ENCODE measurements around the gene HDAC8.
"Not testable (repeated sequence)": the region's sequence is repeated elsewhere in the genome, so short reads cannot be mapped to it uniquely, and the experiment has no call there.

The HDAC8 gene

DNA sequence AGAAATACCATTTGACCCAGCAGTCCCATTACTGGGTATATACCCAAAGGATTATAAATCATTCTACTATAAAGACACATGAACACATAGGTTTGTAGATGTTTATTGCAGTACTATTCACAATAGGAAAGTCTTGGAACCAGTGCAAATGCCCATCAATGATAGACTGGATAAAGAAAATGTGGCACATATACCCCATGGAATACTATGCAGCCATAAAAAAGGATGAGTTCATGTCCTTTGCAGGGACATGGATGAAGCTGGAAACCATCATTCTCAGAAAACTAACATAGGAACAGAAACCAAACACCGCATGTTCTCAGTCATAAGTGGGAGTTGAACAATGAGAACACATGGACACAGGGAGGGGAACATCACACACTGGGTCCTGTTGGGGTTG, 123.6 kb downstream of the HDAC8 start:
- not testable (repeated sequence) for FAIRE-seq

DNA sequence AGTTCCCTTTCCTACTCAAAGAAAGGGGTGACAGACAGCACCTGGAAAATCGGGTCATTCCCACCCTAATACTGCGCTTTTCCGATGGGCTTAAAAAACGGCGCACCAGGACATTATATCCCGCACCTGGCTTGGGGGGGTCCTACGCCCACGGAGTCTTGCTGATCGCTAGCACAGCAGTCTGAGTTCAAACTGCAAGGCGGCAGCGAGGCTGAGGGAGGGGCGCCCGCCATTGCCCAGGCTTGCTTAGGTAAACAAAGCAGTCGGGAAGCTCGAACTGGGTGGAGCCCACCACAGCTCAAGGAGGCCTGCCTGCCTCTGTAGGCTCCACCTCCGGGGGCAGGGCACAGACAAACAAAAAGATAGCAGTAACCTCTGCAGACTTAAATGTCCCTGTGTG, 131.9 kb downstream of the HDAC8 start:
- not testable (repeated sequence) for FAIRE-seq

DNA sequence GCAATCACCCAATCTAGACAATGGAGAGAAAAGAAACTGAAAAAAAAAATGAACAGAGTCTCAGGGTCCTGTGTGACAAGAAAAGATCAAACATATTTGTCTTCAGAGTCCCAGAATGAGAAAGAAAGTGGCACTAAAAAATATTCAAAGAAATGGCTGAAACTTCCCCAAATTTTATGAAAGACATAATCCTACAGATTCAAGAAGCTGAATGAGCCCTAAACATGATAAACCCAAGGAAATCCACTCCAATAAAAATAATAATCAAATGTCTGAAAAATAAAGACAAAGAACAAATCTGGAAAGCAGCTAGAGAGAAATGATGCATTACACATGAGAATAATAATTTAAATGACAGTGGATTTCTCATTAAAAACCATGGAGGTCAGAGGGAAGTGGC, 136.6 kb downstream of the HDAC8 start:
- FAIRE-seq, result no peak

DNA sequence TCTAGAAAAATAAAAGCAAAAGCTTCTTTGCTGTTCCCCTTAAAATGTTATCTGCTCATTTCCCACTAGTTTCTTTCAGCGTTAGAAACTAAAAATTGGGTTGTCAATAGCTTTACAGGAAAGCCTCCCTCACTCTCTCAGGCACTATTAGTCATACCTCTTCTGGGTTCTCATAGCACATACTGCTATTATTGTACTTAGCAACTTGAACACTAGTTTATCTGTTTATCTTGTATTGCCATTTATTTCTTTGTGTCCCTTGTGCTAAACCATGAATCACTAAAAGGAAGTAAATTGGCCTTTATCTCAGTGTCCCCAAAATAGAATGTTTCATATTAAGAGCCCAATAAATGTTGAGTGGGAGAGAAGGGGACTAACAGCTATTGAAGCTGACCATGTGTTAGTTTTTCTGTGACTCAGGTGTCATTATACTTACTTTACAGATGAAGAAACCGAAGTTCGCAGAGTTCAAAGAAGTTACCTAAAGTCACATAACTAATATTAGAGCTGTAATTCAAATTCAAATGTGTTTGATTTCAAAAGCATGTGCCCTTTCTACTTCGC, 142.2 kb downstream of the HDAC8 start:
- FAIRE-seq, result no peak

DNA sequence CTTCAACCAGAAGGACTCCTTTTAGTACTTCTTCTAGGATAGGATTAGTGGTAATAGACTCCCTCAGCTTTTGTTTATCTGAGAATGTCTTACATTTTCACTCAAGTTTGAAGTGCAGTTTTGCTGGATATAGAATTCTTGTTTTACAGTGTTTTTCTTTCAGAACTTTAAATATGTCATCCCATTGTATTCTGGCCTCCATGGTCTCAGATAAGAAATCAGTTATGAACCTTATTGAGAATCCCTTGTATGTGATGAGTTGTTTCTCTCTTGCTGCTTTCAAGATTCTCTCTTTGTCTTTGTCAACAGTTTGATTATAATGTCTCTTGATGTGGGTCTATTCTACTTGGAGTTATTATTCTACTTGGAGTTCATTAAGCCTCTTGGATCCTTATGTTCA, 150.8 kb downstream of the HDAC8 start:
- FAIRE-seq, result no peak

DNA sequence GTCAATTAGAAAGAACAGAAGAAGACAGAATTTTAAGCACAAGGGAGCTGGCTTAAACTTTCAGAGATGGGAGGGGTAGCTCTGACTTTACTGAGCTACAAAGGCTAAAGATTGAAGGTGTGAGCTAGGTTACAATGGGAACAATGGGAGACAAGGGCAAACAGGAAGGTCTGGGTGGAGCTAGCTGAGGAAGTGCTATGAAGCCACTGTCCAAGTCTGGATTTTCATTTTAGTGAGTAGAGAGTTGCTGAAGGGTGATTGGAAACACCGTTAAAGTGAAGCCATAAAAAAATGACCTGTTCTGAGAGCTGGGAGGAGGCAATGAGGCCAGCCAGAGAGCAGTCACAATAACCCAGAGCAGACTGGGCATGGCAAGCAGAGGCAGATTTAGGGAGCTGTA, 162.7 kb downstream of the HDAC8 start:
- FAIRE-seq, result no peak

DNA sequence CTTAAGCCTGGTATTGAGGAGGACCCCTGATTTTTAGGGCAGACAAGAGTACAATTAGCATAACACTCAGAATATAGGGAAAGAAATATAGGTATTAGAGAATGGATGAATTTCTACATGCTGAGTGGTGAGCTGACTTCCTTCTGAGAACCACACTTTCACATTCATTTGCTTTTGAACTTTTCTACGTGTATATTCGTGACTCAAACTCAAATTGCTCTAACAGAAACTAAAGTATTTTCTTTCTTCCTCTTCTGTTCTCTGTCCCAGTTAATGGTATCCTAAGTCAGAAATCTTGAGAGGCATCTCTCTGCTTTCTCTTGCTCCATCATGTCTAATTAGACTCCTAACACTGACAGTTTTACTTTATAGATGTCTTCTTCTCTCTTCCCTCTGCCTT, 163.8 kb downstream of the HDAC8 start:
- no peak for FAIRE-seq

DNA sequence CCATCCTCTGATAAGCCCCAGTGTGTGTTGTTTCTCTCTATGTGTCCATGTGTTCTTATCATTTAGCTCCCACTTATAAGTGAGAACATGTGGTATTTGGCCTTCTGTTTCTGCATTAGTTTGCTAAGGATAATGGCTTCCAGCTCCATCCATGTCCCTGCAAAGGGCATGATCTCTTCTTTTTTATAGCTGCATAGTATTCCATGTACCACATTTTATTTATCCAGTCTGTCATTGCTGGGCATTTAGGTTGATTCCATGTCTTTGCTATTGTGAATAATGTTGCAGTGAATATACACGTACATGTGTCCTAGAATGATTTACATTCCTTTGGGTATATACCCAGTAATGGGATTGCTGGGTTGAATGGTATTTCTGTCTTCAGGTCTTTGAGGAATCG, 167.5 kb downstream of the HDAC8 start:
- FAIRE-seq, result not testable (repeated sequence)

DNA sequence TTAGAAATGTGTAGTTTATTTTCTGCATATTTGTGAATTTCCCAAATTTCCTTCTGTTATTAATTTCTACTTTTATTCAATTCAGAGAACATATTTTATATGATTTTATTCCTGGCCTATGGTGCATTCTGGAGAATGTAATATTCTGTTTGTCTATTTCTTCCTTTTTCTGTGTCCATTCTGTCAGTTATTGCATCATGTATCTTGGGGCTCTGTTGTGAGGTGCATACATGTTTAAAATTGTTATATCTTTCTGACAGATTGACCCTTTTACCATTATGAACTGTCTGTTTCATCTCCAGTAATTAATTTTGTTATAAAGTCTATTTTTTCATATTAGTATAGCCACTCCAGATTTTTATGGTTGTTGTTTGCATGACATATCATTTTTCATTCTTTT, 170.0 kb downstream of the HDAC8 start:
- no peak for FAIRE-seq

DNA sequence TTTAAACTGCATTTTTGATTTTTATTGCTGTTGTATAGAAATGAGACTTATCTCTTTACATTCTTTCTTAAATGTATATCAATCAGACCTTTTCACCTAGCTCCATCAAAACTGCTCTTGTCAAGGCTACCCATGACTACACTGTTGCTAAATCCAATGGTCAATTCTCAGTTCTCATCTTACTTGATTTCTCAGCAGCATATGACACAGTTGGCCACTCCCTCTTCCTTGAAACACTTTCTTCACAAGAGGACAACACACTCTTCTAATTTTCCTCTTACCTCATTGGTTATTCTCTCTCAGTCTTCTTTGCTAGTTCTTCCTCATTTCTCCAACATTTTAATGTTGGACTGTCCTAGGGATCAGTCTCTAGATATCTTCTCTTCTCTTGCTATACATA, 172.8 kb downstream of the HDAC8 start:
- FAIRE-seq, result no peak

DNA sequence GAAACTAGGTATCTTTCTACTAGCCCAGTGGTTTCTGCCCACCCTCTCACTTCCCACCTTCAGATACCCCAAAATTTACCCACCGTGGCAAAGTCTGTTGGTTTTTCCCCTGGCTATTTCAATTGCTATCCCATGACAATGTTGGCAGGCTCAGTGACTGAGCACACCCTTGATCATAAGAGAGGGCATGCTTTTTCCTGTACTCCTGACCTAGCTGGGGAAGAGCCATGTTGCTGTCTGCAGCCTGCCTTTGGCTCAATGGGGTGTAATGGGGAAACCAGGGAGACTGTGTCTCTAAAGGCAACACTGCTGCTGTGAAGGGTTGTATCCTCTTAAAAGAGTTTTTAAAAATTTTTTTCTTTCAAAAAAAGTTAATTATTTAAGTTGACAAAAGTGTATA, 176.5 kb downstream of the HDAC8 start:
- no peak for FAIRE-seq

DNA sequence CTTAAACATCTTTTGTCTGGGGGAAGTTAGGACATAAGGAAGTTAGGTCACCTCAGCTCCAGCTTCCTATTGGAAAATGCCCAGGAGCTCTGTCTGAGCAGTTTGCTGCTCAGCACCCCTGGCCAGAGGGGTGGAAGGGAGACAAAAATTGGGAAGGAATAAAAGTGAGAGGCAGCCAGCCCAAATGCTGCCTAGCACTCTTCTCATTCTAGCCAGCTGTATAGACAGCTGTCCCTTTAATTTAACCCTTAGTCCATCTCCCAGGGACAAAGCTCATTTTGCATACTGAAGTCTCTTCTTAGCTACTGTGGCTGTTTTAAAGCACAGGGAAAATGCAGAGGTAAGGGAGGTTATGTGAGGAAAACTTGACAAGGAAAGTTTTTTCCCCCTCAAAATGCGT, 177.4 kb downstream of the HDAC8 start:
- FAIRE-seq, result no peak

DNA sequence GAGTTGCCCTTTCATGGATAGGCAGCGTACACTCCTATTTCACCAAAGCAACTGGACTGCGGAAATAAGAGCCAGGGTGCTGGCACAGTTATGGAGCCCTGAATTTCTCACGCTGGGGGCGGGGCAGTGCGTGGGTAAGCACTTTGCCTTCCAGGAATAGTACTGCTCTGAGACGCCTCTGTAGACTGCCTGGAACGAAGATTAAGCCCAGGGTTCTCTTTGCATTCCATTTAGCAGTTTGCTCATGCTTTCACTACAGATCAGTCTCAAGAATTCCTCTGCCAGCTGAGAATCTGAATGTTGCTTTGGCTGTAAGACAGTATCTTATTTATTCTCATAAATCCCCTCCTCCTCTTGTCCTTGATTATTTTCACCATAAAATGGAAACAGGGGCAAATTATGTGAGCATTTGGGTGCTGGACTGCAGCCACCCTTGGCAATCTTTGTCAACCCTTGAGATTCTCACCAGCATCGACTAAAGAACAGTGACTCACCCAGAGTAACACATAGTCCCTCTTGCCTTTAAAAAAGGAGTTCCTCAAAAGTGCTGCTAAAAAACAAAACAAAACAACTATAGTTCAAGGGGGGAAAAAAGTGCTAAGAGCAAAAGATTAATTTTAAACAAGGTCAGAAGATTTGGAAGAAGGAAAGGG, 178.0 kb downstream of the HDAC8 start:
- no peak for FAIRE-seq

DNA sequence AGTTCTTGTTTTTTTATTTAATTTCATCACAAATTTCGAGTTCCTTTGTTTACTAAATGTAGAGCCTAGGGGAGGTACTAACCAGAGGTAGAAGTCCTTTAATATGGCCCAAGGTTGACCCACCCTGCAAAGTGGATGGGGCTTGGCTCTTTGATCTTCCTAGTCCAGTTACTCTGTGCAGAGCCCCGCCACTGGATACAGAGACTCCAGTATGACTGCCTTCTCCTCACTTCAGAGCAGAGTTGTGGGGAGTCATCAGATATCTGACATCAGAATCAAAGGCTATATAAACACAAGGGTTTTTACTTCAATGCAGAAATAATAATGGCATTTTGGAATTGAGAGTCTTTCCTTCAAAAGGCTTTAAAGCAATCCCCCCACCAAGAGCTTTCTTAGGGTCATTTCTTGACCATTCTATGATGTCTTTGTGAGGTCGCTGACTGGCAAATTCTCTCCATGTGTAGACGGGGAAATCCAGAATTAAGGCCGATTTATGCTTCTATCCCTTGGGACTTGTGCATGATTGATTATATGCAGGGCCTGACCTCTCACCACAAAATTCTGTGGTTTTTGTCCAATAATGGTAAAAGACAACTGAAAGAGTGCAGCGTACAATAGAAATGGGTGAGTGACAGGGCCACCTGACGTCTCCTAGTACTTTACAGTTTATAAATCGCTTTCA, 178.7 kb downstream of the HDAC8 start:
- FAIRE-seq, result no peak

DNA sequence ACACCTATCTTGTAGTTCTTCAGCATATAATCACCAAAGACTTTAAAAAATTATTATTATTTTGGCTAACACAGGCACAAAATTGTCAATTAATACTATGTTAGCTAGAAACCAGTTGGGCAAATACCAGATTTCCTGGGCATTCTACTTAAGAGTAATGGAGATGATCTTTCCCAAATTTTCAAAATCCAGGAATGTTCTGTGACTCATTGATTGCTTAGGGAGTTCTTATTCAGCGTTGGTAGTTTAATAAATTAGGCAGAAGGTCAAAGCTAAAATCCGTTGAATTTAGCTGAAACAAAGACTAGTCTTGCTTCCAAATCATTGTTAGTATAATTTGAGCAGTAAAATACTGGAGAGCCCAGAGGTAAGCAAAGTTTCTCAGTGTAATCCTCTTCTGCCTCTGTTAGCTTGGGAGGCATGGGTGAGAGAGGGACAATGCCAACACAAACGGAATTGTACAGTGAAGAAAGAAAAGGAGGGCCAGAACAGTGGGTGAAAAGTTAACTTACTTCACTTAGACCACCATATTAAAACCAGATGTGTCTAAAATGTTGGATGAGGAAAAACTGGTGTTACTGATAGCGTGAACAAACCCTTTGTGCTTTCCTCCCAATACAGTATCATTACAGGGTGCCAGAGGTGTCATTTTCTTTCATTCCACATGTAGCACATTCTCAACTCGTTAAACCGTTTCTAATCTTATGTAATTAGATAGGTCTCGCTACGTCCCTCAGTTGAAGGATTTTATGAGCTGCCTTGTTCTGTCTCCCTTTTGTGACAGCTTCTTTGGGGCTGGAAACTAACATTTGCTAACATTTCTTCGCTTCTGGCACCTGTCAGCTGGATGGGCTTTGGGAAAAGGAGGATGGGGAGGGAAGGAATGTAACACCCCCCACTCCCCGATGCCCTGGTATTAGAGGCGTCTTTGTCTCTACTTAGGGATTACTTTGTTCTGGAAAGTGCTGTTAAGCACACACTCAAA, 179.5 kb downstream of the HDAC8 start:
- FAIRE-seq, result no peak

DNA sequence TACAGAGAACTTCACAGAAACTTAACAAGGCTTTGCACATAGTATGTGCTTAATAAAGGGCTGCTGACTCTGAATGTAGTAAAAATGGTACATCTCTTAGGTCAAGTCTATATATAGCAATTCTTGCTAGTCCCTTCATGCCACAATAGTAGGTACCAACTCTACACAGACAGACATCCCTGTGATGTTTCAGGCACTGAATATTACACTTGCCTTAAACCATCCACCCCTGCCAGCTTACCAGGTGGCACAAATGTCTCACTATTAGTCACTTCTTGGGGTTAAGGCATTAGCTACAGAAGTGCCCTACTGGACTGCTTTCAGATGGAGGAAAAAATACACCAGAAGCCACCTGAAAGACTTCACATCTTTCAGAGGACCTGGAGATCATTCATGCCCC, 180.6 kb downstream of the HDAC8 start:
- FAIRE-seq, result no peak

DNA sequence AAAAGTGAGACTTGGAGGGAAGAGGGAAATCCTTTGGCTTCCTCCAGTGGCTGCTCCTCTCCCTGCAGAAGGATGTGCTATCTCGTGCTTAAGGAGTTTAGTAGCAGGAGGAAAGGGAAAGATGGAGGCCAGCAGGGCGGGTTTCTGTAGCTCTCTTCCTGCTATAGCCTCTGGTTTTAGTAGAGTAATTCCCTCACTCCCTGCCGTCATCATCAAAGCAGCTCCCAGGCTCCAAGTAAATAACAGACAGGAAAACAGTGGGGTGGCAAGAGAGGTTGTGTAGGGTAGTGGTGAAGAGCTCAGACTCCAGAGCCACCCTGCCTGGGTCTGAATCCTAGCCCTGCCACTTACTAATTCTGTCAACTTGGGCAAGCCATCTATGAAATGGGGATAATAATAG, 185.4 kb downstream of the HDAC8 start:
- no peak for FAIRE-seq

DNA sequence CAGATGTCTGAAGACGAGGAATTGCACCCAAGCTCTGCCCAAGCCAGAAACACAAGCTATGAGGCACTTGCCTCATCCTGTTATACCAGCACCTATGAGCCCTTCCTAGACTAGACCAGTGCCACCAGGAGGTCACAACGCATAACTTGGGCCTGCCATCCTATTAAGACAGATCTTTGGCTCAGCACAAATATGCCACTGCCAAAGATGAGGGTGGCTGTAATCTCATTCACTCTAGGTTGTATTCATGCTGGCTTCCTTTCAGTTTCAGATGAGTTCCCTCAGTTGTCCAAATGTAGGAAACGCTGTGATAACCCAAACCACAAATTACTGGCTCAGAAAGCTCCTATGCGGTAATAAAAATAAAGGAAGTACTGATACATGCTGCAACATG, 190.4 kb downstream of the HDAC8 start:
- no peak for FAIRE-seq

DNA sequence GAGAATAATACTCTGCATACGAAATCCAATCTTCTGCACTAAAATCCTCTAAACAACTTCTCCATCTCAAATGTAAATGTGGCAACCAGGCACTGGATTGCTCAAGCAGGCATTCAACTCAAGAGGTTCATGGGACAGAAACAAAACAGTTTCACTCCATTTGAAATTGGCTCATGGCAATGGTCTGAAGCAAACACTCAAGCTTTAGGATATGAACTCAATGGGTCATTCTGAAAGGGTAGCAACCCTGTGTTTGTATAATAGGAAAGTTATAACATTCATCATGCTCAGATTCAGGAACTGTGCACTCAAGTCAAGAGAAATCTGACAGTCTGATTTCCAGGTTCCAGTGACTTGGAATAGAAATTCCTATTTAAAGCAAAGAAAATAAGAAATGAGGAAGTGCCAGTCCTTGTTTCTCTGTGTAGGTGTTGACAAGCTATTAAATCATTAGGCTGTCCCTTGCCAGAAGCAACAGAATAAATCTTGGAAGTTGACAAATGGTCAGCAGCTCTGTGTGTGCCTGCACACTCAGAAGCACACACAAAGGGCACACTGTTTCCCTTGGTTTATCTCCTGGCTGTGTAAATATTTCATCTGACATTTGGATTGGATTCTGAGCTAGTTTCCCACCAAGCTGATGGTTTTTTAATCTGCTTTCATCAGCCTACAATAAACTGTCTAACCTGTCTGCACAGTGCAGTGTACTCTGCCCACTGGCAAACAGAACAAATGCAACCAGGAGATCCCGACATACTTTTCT, 191.0 kb downstream of the HDAC8 start:
- FAIRE-seq, result no peak

DNA sequence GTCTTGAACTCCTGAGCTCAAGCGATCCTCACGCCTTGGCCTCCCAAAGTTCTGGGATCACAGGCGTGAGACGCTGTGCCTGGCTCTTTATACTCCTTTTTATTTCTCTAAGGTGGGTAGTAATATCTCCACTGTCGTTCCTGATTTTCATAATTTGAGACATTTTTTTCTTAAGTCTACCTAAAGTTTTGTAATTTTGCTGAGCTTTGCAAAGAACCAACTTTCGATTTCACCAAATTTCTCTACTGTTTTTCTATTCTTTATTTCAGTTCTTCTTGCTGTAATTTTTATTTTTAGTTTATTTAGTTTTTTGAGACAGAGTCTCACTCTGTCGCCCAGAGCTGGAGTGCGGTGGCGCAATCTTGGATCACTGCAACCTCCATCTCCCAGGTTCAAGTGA, 196.5 kb downstream of the HDAC8 start:
- no peak for FAIRE-seq

DNA sequence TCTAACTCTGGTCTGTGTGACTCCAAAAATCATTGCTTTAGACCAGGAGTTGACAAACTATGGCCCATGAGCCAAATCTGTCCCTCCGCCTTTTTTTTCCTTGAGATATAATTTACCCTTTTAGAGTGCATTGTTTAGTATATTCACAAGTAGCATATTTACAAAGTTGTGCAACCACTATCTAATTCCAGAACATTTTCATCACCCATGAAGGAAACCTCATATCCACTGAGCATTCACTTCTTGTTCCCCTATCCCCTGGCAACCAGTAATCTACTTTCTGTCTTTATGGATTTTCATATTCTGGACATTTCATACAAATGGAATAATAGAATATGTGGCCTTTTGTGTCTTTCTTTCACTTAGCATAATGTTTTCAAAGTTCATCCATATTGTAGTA, 199.5 kb downstream of the HDAC8 start:
- FAIRE-seq, result no peak

DNA sequence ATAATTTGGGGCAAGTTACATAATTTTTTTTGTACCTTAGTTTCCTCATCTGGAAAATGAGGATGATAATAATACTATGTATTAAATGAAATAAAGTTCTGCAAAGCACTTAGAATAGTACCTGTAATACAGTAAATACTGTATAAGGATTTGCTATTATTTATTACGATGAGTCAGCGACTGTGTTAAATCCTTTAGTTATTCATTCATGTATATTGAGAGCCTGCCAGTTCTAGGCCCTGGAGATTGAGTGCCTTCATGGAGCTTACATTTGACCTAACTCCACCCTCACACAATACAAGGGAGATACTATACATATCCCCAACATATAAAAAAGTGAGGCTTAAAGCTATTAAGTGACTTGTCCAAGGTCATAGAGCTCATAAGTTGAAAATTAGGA, 199.9 kb downstream of the HDAC8 start:
- FAIRE-seq, result peak; percentile 79

DNA sequence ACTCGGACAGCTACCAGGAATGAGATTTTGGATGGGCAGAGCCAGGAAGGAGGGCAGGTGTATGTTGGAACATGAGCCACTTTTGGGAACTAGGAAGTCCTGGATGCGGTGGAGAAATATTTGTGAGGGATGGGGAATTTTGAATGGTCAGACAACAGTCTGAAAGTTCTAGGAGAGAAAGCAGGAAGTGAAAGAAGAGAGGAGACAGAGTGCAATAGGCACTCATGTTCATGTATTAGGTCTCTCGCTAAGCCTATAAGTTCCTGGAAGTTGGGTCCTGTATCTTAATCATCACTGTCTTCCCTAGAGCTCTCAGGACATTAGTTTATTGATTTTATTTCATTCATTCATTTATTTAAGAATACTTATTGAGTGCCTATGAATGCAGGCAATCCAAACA, 201.2 kb downstream of the HDAC8 start:
- no peak for FAIRE-seq
